ENCODE data around the gene ITSN2. TPM values are rescaled to one million over a fixed set of nuclear protein-coding genes. Genes with fewer than 3 reads are reported as not detected.

Gene ITSN2
- total RNA-seq, 1 experiment from 2014 or later, result 36.5 TPM

- no peaks in the 10 kb centered on the region for H3K36me3 Mint-ChIP-seq (ENCODE audit: insufficient read depth, unreplicated experiment)
- ChIA-PET CTCF (interaction anchor here (0.6 kb wide), 1 partner anchor 72 kb away, joined by 3 read pairs; no protein-coding TSS in a partner anchor), POLR2A (interaction anchor here (0.8 kb wide), 1 partner anchor 298 kb away, joined by 3 read pairs; no protein-coding TSS in a partner anchor)
- peaks cover 9% of the 10 kb centered on the region for H3K9me3 Mint-ChIP-seq (ENCODE audit: unreplicated experiment)
- DNase-seq (ENCODE audit: unreplicated experiment), result no peak
- TF ChIP-seq, protein P1, sequence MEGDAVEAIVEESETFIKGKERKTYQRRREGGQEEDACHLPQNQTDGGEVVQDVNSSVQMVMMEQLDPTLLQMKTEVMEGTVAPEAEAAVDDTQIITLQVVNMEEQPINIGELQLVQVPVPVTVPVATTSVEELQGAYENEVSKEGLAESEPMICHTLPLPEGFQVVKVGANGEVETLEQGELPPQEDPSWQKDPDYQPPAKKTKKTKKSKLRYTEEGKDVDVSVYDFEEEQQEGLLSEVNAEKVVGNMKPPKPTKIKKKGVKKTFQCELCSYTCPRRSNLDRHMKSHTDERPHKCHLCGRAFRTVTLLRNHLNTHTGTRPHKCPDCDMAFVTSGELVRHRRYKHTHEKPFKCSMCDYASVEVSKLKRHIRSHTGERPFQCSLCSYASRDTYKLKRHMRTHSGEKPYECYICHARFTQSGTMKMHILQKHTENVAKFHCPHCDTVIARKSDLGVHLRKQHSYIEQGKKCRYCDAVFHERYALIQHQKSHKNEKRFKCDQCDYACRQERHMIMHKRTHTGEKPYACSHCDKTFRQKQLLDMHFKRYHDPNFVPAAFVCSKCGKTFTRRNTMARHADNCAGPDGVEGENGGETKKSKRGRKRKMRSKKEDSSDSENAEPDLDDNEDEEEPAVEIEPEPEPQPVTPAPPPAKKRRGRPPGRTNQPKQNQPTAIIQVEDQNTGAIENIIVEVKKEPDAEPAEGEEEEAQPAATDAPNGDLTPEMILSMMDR (IDR thresholded peaks at IDR 0.05; ENCODE audit: unreplicated experiment), result no peak
- no peak overlapping the region for H3K4me3 Mint-ChIP-seq (ENCODE audit: unreplicated experiment)
- no TSS peak for BruUV-seq (replicated peaks)
- intact Hi-C loops (cut with micrococcal nuclease), result no loop called here
- H3K4me1 Mint-ChIP-seq (ENCODE audit: insufficient read depth, unreplicated experiment), result peaks cover 11% of the 10 kb centered on the region
- no peaks in the 10 kb centered on the region for H3K27me3 Mint-ChIP-seq (ENCODE audit: insufficient read depth, unreplicated experiment)
- no peak overlapping the region for H3K27ac Mint-ChIP-seq (ENCODE audit: low read depth, unreplicated experiment)
These were observed 176.8 kb downstream of the ITSN2 start for GRCh38 chr2:24183366-24184069.

DNA sequence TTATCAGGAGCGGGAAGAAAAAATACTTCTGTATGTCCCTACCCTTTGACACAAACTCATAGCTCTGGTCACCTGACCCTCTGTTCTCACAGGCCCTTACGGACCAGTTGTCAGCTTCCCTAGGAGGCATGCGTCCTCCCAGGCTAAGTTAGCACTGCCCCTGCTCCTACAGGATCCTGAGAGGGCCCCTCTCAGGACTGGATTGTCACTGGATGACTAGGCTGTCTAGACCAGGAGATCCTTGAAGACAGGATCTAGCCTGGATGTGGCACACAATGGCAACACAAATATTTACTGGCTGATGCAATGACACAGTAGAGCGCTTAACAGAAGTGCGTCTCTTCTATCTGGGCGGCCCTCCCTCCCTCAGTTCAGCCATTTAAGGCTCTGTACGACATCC is 177.8 kb downstream of the ITSN2 start:
- no peaks in the 10 kb centered on the region for H3K27me3 Mint-ChIP-seq (ENCODE audit: insufficient read depth, unreplicated experiment)
- intact Hi-C loops (cut with micrococcal nuclease), result no loop called here
- H3K4me3 Mint-ChIP-seq (ENCODE audit: unreplicated experiment), result no peak overlapping the region
- no TSS peak for BruUV-seq (replicated peaks)
- H3K9me3 Mint-ChIP-seq (ENCODE audit: unreplicated experiment), result peaks cover 1% of the 10 kb centered on the region
- peaks cover 11% of the 10 kb centered on the region for H3K4me1 Mint-ChIP-seq (ENCODE audit: insufficient read depth, unreplicated experiment)
- no peaks in the 10 kb centered on the region for H3K36me3 Mint-ChIP-seq (ENCODE audit: insufficient read depth, unreplicated experiment)
- DNase-seq (ENCODE audit: unreplicated experiment), result no peak
- ChIA-PET POLR2A (no interaction called here), CTCF (no interaction called here)
- TF ChIP-seq, protein P1 (IDR thresholded peaks at IDR 0.05; ENCODE audit: unreplicated experiment), result no peak
- no peak overlapping the region for H3K27ac Mint-ChIP-seq (ENCODE audit: low read depth, unreplicated experiment)

DNA sequence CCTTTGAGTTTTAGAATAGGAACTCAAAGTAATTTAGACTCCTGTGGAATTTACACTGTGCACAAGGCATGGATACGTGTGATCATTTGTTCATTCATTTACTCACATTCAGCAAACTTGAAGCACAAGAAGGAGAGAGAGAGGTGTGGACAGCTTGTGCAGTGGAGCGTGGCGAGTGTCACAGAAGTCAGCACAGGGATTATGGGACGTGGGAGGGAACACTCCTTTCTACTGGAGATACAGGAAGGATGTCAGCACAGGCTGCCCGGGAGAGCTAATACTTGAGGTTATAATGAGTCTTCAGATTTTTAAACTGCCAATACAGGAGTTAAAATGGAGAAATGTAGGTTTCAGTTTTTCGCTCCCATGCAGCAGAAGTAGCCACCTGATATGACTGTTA is 178.5 kb downstream of the ITSN2 start:
- Mint-ChIP-seq H3K36me3 (ENCODE audit: insufficient read depth, unreplicated experiment) (no peaks in the 10 kb centered on the region), H3K4me3 (ENCODE audit: unreplicated experiment) (no peak overlapping the region), H3K27ac (ENCODE audit: low read depth, unreplicated experiment) (no peak overlapping the region), H3K27me3 (ENCODE audit: insufficient read depth, unreplicated experiment) (no peaks in the 10 kb centered on the region), H3K4me1 (ENCODE audit: insufficient read depth, unreplicated experiment) (peaks cover 7% of the 10 kb centered on the region), H3K9me3 (ENCODE audit: unreplicated experiment) (no peaks in the 10 kb centered on the region)
- DNase-seq (ENCODE audit: unreplicated experiment), result no peak
- TF ChIP-seq, protein P1 (IDR thresholded peaks at IDR 0.05; ENCODE audit: unreplicated experiment), result no peak
- intact Hi-C loops (cut with micrococcal nuclease), result no loop called here
- POLR2A ChIA-PET, result no interaction called here
- CTCF ChIA-PET, result interaction anchor here (0.7 kb wide), 1 partner anchor 208 kb away, joined by 4 read pairs; no protein-coding TSS in a partner anchor
- BruUV-seq (replicated peaks), result no TSS peak

DNA sequence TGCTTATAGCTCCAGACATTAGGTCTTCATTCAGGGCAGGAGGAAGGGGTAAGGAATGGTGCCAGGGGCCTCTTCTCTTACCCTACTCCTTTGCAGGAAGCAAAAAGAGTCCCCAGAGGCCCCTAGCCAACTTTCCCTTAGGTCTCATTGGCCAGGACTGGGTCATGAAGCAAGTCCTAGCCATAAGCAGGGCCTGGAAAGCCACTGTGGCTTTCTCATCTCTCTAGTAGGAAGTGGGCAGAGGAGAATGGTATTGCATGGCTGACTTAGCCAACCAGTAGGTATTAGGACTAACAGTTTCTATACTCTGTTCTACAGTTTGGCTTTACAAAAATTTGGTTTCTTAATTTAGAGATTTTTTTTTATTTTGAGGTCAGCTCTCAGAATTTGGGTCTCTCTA is 180.7 kb downstream of the ITSN2 start:
- Mint-ChIP-seq H3K27me3 (ENCODE audit: insufficient read depth, unreplicated experiment) (no peaks in the 10 kb centered on the region), H3K36me3 (ENCODE audit: insufficient read depth, unreplicated experiment) (no peaks in the 10 kb centered on the region), H3K9me3 (ENCODE audit: unreplicated experiment) (no peaks in the 10 kb centered on the region), H3K4me3 (ENCODE audit: unreplicated experiment) (no peak overlapping the region), H3K4me1 (ENCODE audit: insufficient read depth, unreplicated experiment) (peaks cover 6% of the 10 kb centered on the region), H3K27ac (ENCODE audit: low read depth, unreplicated experiment) (no peak overlapping the region)
- POLR2A ChIA-PET, result interaction anchor here (0.9 kb wide), 1 partner anchor 11 kb away, joined by 3 read pairs; no protein-coding TSS in a partner anchor
- BruUV-seq (replicated peaks), result no TSS peak
- TF ChIP-seq, protein P1 (IDR thresholded peaks at IDR 0.05; ENCODE audit: unreplicated experiment), result no peak
- CTCF ChIA-PET, result interaction anchor here (0.6 kb wide), 2 partner anchors 32 to 1317 kb away, joined by 3 read pairs; no protein-coding TSS in a partner anchor
- no peak for DNase-seq (ENCODE audit: unreplicated experiment)
- intact Hi-C loops (cut with micrococcal nuclease), result no loop called here

Data from MCF 10A (cell line).